Measurements from ENCODE around the gene MIOS. TPM values are rescaled to one million over a fixed set of nuclear protein-coding genes. Genes with fewer than 3 reads are reported as not detected.

The MIOS gene
- total RNA-seq, 1 experiment from 2014 or later = 41.3 TPM

- Mint-ChIP-seq H3K4me1 (peaks cover 17% of the 10 kb centered on the region), H3K27ac (no peak overlapping the region), H3K4me3 (no peak overlapping the region), H3K9me3 (peaks cover 13% of the 10 kb centered on the region), H3K36me3 (peaks cover 16% of the 10 kb centered on the region), H3K27me3 (ENCODE audit: low read depth) (no peaks in the 10 kb centered on the region)
- DNase-seq (ENCODE audit: low spot score) (no peak), ATAC-seq (no peak)
- no peak for TF ChIP-seq IRF1 (CRISPR knock-in tag; IDR thresholded peaks at IDR 0.05)
- no peak for TF ChIP-seq NFYB (CRISPR knock-in tag; conservative IDR thresholded peaks at IDR 0.05; ENCODE audit: low read depth)
- ChIA-PET POLR2A (no interaction called here), CTCF (interaction anchor here (2.0 kb wide), 1 partner anchor 10 kb away, joined by 9 read pairs; no protein-coding TSS in a partner anchor)
Observed at GRCh38 chr7:7652798-7653540, 86.3 kb downstream of the MIOS start.

- ATAC-seq (peak; percentile 96), DNase-seq (ENCODE audit: low spot score) (peak; percentile 69)
- Mint-ChIP-seq H3K36me3 (peaks cover 23% of the 10 kb centered on the region), H3K27ac (no peak overlapping the region), H3K9me3 (peaks cover 20% of the 10 kb centered on the region), H3K4me3 (no peak overlapping the region), H3K27me3 (ENCODE audit: low read depth) (no peaks in the 10 kb centered on the region), H3K4me1 (peaks cover 17% of the 10 kb centered on the region)
- TF ChIP-seq SMAD4 (CRISPR knock-in tag; IDR thresholded peaks at IDR 0.05) (no peak), USF1 (CRISPR knock-in tag; IDR thresholded peaks at IDR 0.05) (no peak), CTCF (IDR thresholded peaks at IDR 0.05) (peak; percentile 80), PRDM15 (CRISPR knock-in tag; IDR thresholded peaks at IDR 0.05) (no peak), ATF1 (CRISPR knock-in tag; IDR thresholded peaks at IDR 0.05) (no peak)
- ChIA-PET POLR2A (no interaction called here), CTCF (interaction anchor here (2.0 kb wide), 1 partner anchor 9 kb away, joined by 9 read pairs; no protein-coding TSS in a partner anchor)
Observed at GRCh38 chr7:7653593-7654187, 87.0 kb downstream of the MIOS start.

GRCh38 chr7:7654964-7655715, 88.5 kb downstream of the MIOS start:
- Mint-ChIP-seq H3K27ac (no peak overlapping the region), H3K4me3 (no peak overlapping the region), H3K36me3 (peaks cover 31% of the 10 kb centered on the region), H3K9me3 (peaks cover 35% of the 10 kb centered on the region), H3K27me3 (ENCODE audit: low read depth) (no peaks in the 10 kb centered on the region), H3K4me1 (peaks cover 14% of the 10 kb centered on the region)
- POLR2A ChIA-PET = no interaction called here
- CTCF ChIA-PET = no interaction called here
- DNase-seq (ENCODE audit: low spot score) = no peak
- no peak for ATAC-seq
- TF ChIP-seq FOXK1 (CRISPR knock-in tag; IDR thresholded peaks at IDR 0.05) (no peak), SP1 (CRISPR knock-in tag; conservative IDR thresholded peaks at IDR 0.05) (no peak), ZNF317 (CRISPR knock-in tag; IDR thresholded peaks at IDR 0.05; ENCODE audit: borderline replicate concordance, low read depth) (no peak), CREB1 (CRISPR knock-in tag; IDR thresholded peaks at IDR 0.05) (no peak), MXD4 (CRISPR knock-in tag; IDR thresholded peaks at IDR 0.05; ENCODE audit: borderline replicate concordance) (no peak), ZNF396 (CRISPR knock-in tag; IDR thresholded peaks at IDR 0.05; ENCODE audit: borderline replicate concordance) (no peak), ATF6 (CRISPR knock-in tag; IDR thresholded peaks at IDR 0.05) (no peak), USF2 (CRISPR knock-in tag; IDR thresholded peaks at IDR 0.05) (no peak)

Data from WTC11 (cell line).